ENCODE results near the gene MATN1.

DNA sequence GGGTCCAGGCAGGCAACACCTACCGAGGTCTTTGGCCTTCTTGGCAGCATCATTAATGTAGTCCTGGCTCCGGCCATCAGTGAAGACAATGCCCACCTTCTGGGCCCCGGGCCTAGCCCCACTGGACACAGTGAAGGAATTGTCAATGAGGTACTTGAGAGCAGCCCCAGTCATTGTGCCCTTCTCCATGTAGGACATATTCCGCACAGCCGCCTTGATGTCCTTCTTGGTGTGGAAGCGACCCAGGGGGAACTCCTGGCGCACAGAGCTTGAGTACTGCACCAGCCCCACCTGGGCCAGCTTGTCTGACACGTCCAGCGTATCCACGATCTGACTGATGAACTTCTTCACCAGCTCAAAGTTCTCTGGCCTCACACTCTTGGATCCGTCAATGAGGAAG, 7.5 kb downstream of the MATN1 start:
- no peak for TF ChIP-seq EZH2 (IDR thresholded peaks at IDR 0.05; ENCODE audit: borderline replicate concordance)
- TF ChIP-seq, protein P1, sequence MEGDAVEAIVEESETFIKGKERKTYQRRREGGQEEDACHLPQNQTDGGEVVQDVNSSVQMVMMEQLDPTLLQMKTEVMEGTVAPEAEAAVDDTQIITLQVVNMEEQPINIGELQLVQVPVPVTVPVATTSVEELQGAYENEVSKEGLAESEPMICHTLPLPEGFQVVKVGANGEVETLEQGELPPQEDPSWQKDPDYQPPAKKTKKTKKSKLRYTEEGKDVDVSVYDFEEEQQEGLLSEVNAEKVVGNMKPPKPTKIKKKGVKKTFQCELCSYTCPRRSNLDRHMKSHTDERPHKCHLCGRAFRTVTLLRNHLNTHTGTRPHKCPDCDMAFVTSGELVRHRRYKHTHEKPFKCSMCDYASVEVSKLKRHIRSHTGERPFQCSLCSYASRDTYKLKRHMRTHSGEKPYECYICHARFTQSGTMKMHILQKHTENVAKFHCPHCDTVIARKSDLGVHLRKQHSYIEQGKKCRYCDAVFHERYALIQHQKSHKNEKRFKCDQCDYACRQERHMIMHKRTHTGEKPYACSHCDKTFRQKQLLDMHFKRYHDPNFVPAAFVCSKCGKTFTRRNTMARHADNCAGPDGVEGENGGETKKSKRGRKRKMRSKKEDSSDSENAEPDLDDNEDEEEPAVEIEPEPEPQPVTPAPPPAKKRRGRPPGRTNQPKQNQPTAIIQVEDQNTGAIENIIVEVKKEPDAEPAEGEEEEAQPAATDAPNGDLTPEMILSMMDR (IDR thresholded peaks at IDR 0.05; ENCODE audit: poor library complexity) = no peak
- no peak for TF ChIP-seq EZH2phosphoT487 (IDR thresholded peaks at IDR 0.05; ENCODE audit: low read depth, severe bottlenecking, unreplicated experiment)
